Measurements from ENCODE around the gene HSPB2. TPM values are rescaled to one million over a fixed set of nuclear protein-coding genes. Genes with fewer than 3 reads are reported as not detected.
A peak's percentile ranks its signal among the peaks of the same experiment; 100 is the strongest.

HSPB2 gene
- total RNA-seq, 1 donor from 2014 or later: 16.7 TPM

DNA sequence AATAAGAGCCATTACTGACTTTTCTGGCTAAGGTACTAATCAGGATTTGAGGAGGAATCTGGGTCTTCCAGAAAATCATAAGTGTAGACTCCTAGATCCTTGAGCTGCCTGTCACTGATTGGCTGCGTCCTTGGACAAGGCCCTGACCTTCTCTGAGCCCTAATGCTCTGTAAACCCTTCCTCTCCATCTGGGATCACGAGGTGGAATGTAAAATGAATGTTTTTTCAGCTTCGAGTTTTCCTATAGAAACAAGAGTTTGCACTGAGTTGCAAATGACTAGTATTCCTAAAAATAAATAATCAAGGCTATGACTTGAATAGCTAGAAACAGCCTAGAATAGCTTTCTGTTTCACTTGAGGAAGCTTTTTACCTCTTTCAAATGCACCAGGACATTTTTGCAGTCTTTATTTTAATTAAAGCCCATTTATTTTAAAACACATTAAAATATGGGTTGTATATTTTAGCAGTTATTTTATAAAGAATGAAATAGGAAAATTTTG lies 23.6 kb downstream of the HSPB2 start:
- peak overlapping the region; percentile 64 for H3K27ac ChIP-seq (ENCODE audit: low read depth, low read length)
- no peaks in the 10 kb centered on the region for H3K36me3 ChIP-seq (ENCODE audit: control insufficient read depth in 3 of 3, insufficient read depth in 3 of 3, low read length in 3 of 3)
- H3K9me3 ChIP-seq (ENCODE audit: control insufficient read depth in 3 of 3, low read length in 3 of 3): no peaks in the 10 kb centered on the region
- no peaks in the 10 kb centered on the region for H3K27me3 ChIP-seq (ENCODE audit: control insufficient read depth in 3 of 3, insufficient read depth in 3 of 3, low read length in 3 of 3)
- H3K4me3 ChIP-seq (ENCODE audit: low read length in 3 of 3): peak overlapping the region in 2 of 3 donors; percentile 75 to 84
- peaks cover 29 to 44% (median 32%) of the 10 kb centered on the region in 3 donors for H3K4me1 ChIP-seq (ENCODE audit: control insufficient read depth in 3 of 3, insufficient read depth in 3 of 3, low read length in 3 of 3)
- peak overlapping the region; percentile 50 to 86 (median 80) for H3K9ac ChIP-seq (ENCODE audit: low read depth in 1 of 3, low read length in 3 of 3)

DNA sequence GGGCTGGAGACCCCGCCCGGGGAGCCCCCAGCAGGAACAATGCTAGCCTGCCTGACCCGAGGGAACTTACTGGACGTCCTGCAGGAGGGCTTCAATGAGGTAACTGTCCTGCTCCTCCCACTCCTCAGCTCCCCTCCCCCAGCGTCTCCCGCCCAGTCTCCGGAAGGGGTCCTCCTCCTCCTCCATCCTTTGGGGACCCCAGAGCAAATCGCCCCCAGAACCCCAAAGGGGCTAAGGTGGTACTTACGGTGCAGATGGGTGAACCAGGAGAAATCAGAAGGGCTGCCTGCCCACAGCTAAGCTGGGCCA lies 24.9 kb downstream of the HSPB2 start:
- Histone ChIP-seq H3K4me1 (ENCODE audit: control insufficient read depth in 3 of 3, insufficient read depth in 3 of 3, low read length in 3 of 3) (peaks cover 35 to 56% (median 39%) of the 10 kb centered on the region in 3 donors), H3K9me3 (ENCODE audit: control insufficient read depth in 3 of 3, low read length in 3 of 3) (no peaks in the 10 kb centered on the region), H3K27me3 (ENCODE audit: control insufficient read depth in 3 of 3, insufficient read depth in 3 of 3, low read length in 3 of 3) (no peaks in the 10 kb centered on the region), H3K9ac (ENCODE audit: low read depth in 1 of 3, low read length in 3 of 3) (peak overlapping the region; percentile 50 to 86 (median 80)), H3K27ac (ENCODE audit: low read depth, low read length) (peak overlapping the region; percentile 64), H3K4me3 (ENCODE audit: low read length in 3 of 3) (peak overlapping the region; percentile 75 to 84 (median 80)), H3K36me3 (ENCODE audit: control insufficient read depth in 3 of 3, insufficient read depth in 3 of 3, low read length in 3 of 3) (no peaks in the 10 kb centered on the region)

DNA sequence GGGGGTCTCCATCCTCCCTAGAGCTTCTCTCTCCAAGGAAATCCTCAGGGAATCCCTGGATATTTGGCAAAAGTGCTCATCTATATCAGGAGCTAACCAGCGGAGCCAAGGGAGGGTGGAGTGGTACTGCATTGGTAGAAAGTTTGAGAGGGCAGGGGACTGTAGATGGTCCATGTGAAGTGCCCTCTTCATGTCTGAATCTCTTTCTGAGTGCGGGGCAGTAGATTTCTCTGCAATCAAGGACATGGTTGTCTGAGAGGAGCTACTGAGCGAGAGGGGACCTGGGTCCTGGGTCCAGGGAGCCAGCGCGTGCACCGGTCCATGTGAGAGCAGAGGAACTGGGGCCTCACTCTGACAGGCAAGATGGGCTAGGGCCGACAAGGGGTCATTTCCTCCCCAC lies 25.3 kb downstream of the HSPB2 start:
- Histone ChIP-seq H3K4me1 (ENCODE audit: control insufficient read depth in 3 of 3, insufficient read depth in 3 of 3, low read length in 3 of 3) (peaks cover 36 to 61% (median 43%) of the 10 kb centered on the region in 3 donors), H3K36me3 (ENCODE audit: control insufficient read depth in 3 of 3, insufficient read depth in 3 of 3, low read length in 3 of 3) (no peaks in the 10 kb centered on the region), H3K4me3 (ENCODE audit: low read length in 3 of 3) (peak overlapping the region; percentile 75 to 84 (median 80)), H3K9ac (ENCODE audit: low read depth in 1 of 3, low read length in 3 of 3) (peak overlapping the region in 2 of 3 donors; percentile 50 to 86), H3K27ac (ENCODE audit: low read depth, low read length) (peak overlapping the region; percentile 64), H3K9me3 (ENCODE audit: control insufficient read depth in 3 of 3, low read length in 3 of 3) (no peaks in the 10 kb centered on the region), H3K27me3 (ENCODE audit: control insufficient read depth in 3 of 3, insufficient read depth in 3 of 3, low read length in 3 of 3) (no peaks in the 10 kb centered on the region)

DNA sequence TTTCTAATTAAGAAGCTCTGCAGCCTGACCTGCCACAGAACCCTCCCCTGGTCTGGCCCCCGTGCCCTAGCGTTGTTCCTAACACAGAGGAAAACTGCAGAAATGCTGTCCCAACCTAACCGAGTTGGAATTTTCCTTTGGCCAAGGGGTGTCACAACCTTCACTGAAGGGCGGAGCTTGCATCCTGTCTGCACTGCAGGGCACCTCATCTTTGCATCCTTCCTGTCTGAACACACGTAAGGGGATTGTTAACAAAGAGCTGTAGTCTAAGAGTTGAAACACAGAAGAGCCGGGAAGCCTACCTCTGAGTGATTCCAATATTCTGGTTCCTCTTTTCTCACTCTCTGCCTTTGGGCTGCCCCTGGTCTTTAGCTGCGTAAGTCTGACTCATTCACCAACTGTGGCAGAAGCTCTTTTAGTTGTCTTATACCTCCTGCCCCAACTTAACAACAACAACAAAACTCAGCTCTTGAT lies 26.2 kb downstream of the HSPB2 start:
- Histone ChIP-seq H3K4me1 (ENCODE audit: control insufficient read depth in 3 of 3, insufficient read depth in 3 of 3, low read length in 3 of 3) (peaks cover 36 to 61% (median 43%) of the 10 kb centered on the region in 3 donors), H3K4me3 (ENCODE audit: low read length in 3 of 3) (peak overlapping the region in 1 of 3 donors; percentile 37), H3K27ac (ENCODE audit: low read depth, low read length) (peak overlapping the region; percentile 64), H3K36me3 (ENCODE audit: control insufficient read depth in 3 of 3, insufficient read depth in 3 of 3, low read length in 3 of 3) (no peaks in the 10 kb centered on the region), H3K9ac (ENCODE audit: low read depth in 1 of 3, low read length in 3 of 3) (peak overlapping the region in 2 of 3 donors; percentile 4 to 50), H3K27me3 (ENCODE audit: control insufficient read depth in 3 of 3, insufficient read depth in 3 of 3, low read length in 3 of 3) (no peaks in the 10 kb centered on the region), H3K9me3 (ENCODE audit: control insufficient read depth in 3 of 3, low read length in 3 of 3) (no peaks in the 10 kb centered on the region)

DNA sequence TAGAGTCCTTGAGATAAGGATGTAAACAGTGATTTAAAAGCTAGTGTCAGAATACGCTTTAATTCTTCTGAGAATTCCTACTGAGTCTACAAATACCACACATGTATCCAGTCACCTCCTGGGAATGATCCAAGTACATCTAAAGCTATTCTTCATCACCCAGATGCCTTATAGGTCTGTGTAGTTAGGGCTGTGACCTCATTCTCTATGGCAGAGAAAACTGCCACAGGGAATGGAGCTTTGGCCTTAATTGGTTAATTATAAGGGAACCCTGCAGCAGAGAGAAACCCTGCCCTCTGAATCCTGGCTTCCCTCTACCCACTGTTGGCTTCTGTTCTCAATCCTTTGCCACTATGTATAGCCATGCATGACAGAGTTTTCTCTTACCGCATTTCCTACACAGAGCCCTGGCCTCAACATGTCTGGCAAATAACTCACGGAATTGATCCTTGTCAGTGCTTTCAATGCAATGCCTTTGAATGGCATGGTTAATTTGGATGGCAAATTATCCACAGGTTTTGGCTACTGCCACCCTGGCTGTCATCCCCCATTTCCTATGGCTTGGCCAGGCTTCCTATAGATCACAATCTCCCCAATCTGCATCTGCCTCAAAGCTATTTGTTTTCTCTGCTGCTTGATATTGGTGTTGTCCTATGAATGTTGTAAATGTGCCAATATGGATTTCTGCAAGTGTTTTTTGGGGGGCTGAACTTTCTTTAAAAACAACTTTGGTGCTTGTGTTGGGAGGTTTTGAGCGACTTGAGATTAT lies 27.5 kb downstream of the HSPB2 start:
- H3K4me1 ChIP-seq (ENCODE audit: control insufficient read depth in 3 of 3, insufficient read depth in 3 of 3, low read length in 3 of 3): peaks cover 36 to 61% (median 43%) of the 10 kb centered on the region in 3 donors
- H3K4me3 ChIP-seq (ENCODE audit: low read length in 3 of 3): no peak overlapping the region
- H3K36me3 ChIP-seq (ENCODE audit: control insufficient read depth in 3 of 3, insufficient read depth in 3 of 3, low read length in 3 of 3): no peaks in the 10 kb centered on the region
- H3K9ac ChIP-seq (ENCODE audit: low read depth in 1 of 3, low read length in 3 of 3): no peak overlapping the region
- no peaks in the 10 kb centered on the region for H3K9me3 ChIP-seq (ENCODE audit: control insufficient read depth in 3 of 3, low read length in 3 of 3)
- peak overlapping the region; percentile 7 for H3K27ac ChIP-seq (ENCODE audit: low read depth, low read length)
- no peaks in the 10 kb centered on the region for H3K27me3 ChIP-seq (ENCODE audit: control insufficient read depth in 3 of 3, insufficient read depth in 3 of 3, low read length in 3 of 3)

DNA sequence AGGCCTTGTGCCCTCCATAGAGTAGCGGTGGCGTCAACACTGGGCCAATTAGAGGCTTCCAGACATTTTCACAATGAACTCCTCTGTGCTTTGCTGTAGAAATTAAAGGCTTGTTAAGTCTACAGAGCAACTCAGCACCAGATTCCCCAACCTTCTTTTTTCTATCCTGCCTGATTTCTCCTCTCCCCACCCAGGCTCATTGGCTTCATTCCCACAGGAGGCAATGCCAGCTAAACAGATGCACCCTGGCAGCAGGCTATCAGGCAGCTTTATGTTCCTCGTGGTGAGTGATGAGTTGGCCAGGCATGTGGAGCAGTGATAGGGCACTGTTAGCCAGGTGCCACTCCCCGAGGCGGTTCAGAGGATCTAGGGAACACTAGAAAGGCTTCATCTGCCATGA lies 29.4 kb downstream of the HSPB2 start:
- H3K27me3 ChIP-seq (ENCODE audit: control insufficient read depth in 3 of 3, insufficient read depth in 3 of 3, low read length in 3 of 3): no peaks in the 10 kb centered on the region
- H3K4me1 ChIP-seq (ENCODE audit: control insufficient read depth in 3 of 3, insufficient read depth in 3 of 3, low read length in 3 of 3): peaks cover 24 to 46% (median 33%) of the 10 kb centered on the region in 3 donors
- H3K9me3 ChIP-seq (ENCODE audit: control insufficient read depth in 3 of 3, low read length in 3 of 3): no peaks in the 10 kb centered on the region
- H3K27ac ChIP-seq (ENCODE audit: low read depth, low read length): peak overlapping the region; percentile 49
- peak overlapping the region in 1 of 3 donors; percentile 30 for H3K4me3 ChIP-seq (ENCODE audit: low read length in 3 of 3)
- no peaks in the 10 kb centered on the region for H3K36me3 ChIP-seq (ENCODE audit: control insufficient read depth in 3 of 3, insufficient read depth in 3 of 3, low read length in 3 of 3)
- no peak overlapping the region for H3K9ac ChIP-seq (ENCODE audit: low read depth in 1 of 3, low read length in 3 of 3)

DNA sequence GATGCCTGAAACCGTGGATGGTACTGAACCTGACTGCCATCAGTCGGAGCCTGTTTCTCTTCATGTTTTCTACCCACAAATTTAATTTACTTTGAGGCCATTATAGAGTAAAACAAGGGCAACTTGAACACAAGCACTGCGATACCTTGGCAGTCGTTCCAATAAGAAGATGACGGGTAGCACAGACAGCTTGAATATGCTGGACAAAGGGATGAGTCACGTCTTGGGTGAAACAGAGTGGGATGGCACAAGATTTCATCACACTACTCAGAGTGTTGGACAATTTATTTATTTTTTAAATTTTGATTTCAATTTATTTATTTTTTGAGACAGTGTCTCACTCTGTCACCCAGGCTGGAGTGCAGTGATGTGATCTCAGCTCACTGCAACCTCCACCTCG lies 30.3 kb downstream of the HSPB2 start:
- Histone ChIP-seq H3K4me1 (ENCODE audit: control insufficient read depth in 3 of 3, insufficient read depth in 3 of 3, low read length in 3 of 3) (peaks cover 18 to 42% (median 28%) of the 10 kb centered on the region in 3 donors), H3K36me3 (ENCODE audit: control insufficient read depth in 3 of 3, insufficient read depth in 3 of 3, low read length in 3 of 3) (no peaks in the 10 kb centered on the region), H3K27ac (ENCODE audit: low read depth, low read length) (peak overlapping the region; percentile 49), H3K4me3 (ENCODE audit: low read length in 3 of 3) (no peak overlapping the region), H3K9me3 (ENCODE audit: control insufficient read depth in 3 of 3, low read length in 3 of 3) (no peaks in the 10 kb centered on the region), H3K9ac (ENCODE audit: low read depth in 1 of 3, low read length in 3 of 3) (no peak overlapping the region), H3K27me3 (ENCODE audit: control insufficient read depth in 3 of 3, insufficient read depth in 3 of 3, low read length in 3 of 3) (no peaks in the 10 kb centered on the region)

DNA sequence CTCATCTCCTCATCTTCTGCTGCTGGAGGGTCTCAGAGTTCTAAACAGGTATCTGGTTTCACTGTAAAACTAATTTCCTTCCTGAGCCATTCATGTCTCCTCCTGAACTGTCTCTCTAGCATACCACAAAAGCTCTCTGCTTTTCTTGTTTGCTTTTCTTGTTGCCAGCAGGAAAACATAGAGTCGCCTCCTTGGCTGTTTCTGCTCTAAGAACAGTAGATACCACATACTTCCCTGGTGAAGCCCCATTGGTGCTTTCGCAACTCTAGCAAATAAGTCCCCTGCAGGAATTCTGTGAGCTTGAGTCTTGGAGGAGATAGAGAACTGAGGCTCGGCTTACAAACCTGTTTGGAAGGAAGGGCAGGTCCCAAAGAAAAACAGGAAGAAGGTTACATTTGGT lies 31.6 kb downstream of the HSPB2 start:
- Histone ChIP-seq H3K9ac (ENCODE audit: low read depth in 1 of 3, low read length in 3 of 3) (no peak overlapping the region), H3K4me3 (ENCODE audit: low read length in 3 of 3) (no peak overlapping the region), H3K9me3 (ENCODE audit: control insufficient read depth in 3 of 3, low read length in 3 of 3) (no peaks in the 10 kb centered on the region), H3K4me1 (ENCODE audit: control insufficient read depth in 3 of 3, insufficient read depth in 3 of 3, low read length in 3 of 3) (peaks cover 10 to 29% (median 16%) of the 10 kb centered on the region in 3 donors), H3K27ac (ENCODE audit: low read depth, low read length) (peak overlapping the region; percentile 2), H3K27me3 (ENCODE audit: control insufficient read depth in 3 of 3, insufficient read depth in 3 of 3, low read length in 3 of 3) (no peaks in the 10 kb centered on the region), H3K36me3 (ENCODE audit: control insufficient read depth in 3 of 3, insufficient read depth in 3 of 3, low read length in 3 of 3) (no peaks in the 10 kb centered on the region)

DNA sequence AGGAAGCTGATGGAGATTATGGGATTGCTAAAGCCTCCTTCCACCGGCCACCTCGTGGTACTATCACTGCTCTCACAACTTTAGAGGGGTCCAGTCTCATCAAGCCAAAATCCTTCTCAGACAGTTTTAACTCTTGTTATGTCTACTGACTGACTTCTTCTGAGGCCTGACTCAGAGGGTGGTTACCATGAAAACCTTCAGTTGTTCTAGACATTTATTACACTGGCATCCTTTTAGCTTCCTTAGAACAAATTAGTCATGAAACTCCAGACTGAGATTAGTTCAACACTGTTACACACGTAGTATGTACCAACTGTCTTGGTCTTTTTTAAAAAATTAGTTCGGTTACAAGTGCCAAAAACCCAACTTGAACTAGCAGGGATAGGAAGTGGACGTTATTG lies 32.1 kb downstream of the HSPB2 start:
- no peak overlapping the region for H3K9ac ChIP-seq (ENCODE audit: low read depth in 1 of 3, low read length in 3 of 3)
- H3K27me3 ChIP-seq (ENCODE audit: control insufficient read depth in 3 of 3, insufficient read depth in 3 of 3, low read length in 3 of 3): no peaks in the 10 kb centered on the region
- H3K4me3 ChIP-seq (ENCODE audit: low read length in 3 of 3): no peak overlapping the region
- H3K36me3 ChIP-seq (ENCODE audit: control insufficient read depth in 3 of 3, insufficient read depth in 3 of 3, low read length in 3 of 3): no peaks in the 10 kb centered on the region
- no peaks in the 10 kb centered on the region for H3K9me3 ChIP-seq (ENCODE audit: control insufficient read depth in 3 of 3, low read length in 3 of 3)
- peaks cover 10 to 28% (median 16%) of the 10 kb centered on the region in 3 donors for H3K4me1 ChIP-seq (ENCODE audit: control insufficient read depth in 3 of 3, insufficient read depth in 3 of 3, low read length in 3 of 3)
- H3K27ac ChIP-seq (ENCODE audit: low read depth, low read length): no peak overlapping the region

DNA sequence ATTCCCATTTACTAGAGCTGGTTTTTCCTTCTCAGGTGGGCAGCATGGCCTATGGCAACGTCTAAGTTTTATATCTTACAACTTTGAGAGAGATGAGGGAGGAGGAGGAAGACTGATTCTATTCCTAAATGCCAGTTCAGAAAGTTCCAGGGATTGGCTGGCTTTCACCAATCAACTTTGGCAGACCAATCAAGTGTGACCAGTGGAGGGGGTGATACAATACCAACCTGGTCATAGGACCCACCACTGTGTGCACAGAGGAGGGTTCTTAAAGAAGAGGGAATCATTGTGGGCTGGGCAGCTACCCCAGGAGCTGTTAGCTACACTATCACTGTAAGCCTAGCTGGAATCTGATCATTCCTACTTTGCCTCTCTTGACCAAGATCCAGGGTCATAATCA lies 32.7 kb downstream of the HSPB2 start:
- Histone ChIP-seq H3K9ac (ENCODE audit: low read depth in 1 of 3, low read length in 3 of 3) (no peak overlapping the region), H3K4me1 (ENCODE audit: control insufficient read depth in 3 of 3, insufficient read depth in 3 of 3, low read length in 3 of 3) (peaks cover 8 to 25% (median 12%) of the 10 kb centered on the region in 3 donors), H3K27ac (ENCODE audit: low read depth, low read length) (peak overlapping the region; percentile 28), H3K27me3 (ENCODE audit: control insufficient read depth in 3 of 3, insufficient read depth in 3 of 3, low read length in 3 of 3) (no peaks in the 10 kb centered on the region), H3K36me3 (ENCODE audit: control insufficient read depth in 3 of 3, insufficient read depth in 3 of 3, low read length in 3 of 3) (no peaks in the 10 kb centered on the region), H3K9me3 (ENCODE audit: control insufficient read depth in 3 of 3, low read length in 3 of 3) (no peaks in the 10 kb centered on the region), H3K4me3 (ENCODE audit: low read length in 3 of 3) (no peak overlapping the region)
